K562 (cell line): ENCODE measurements around the gene TSSK2. TPM values are rescaled to one million over a fixed set of nuclear protein-coding genes. Genes with fewer than 3 reads are reported as not detected.

Experiments used
- ATAC-seq: fragments of 200-7000 bp; cut with Tn5 transposase; 3 replicates; pipeline ENCODE4 v1.9.1; 2020; ENCODE audit warnings: moderate library complexity
- BruUV-seq: library from RNA; stranded (reverse); fragments of 400-500 nt; replicated peaks from 2 replicates; lab custom pipeline; 2021; lab: Mats Ljungman, UMichigan
- CTCF ChIA-PET: fragments of 300-600 bp; formaldehyde crosslinking; extraction: SDS; loops from one replicate; lab custom pipeline; 2021; ENCODE audit warnings: low intra/inter-chr PET ratio; lab: Yijun Ruan, JAX
- POLR2A ChIA-PET: fragments of 300-600, 350-650 bp; sonication (Branson Sonifier 250); formaldehyde crosslinking; extraction: SDS; loops from one replicate; lab custom pipeline; 2021; ENCODE audit warnings: antibody characterized with exemption, inconsistent platforms; lab: Yijun Ruan, JAX
- DNase-seq, 4 experiments: peaks; one replicate each; pipeline versions ENCODE4 v3.0.0 to v3.0.0-alpha.2; 2011 to 2018; ENCODE audit warnings: low spot score in 3 of 4, mixed read lengths in 3 of 4; ENCODE audit errors: extremely low read depth in 1 of 4
- FAIRE-seq: peaks from 2 replicates; lab custom pipeline; 2011; peaks lifted over from hg19 to GRCh38; lab: Jason Lieb, UNC
- H2AFZ ChIP-seq: 2 replicates; pipeline ENCODE4 v1.6.0; 2011; ENCODE audit warnings: low read depth, low read length, control low read depth, inconsistent platforms
- H3K27ac ChIP-seq: fragments of 200-600 bp; 3 replicates; pipeline ENCODE4 v1.8.0; 2011; ENCODE audit warnings: low read depth, mild to moderate bottlenecking, control low read depth, inconsistent platforms, low read length, moderate library complexity, mixed read lengths; ENCODE audit errors: extremely low read depth
- H3K27me3 ChIP-seq, 2 experiments: fragments of 300-600 bp in 1 of 2; 2 replicates in 1 of 2; 3 replicates in 1 of 2; pipeline versions ENCODE4 v1.6.0 to v1.8.0; 2011; ENCODE audit warnings: inconsistent platforms in 2 of 2, low read length in 2 of 2, mild to moderate bottlenecking in 1 of 2, mixed read lengths in 1 of 2, moderate library complexity in 1 of 2; ENCODE audit not compliant: control insufficient read depth in 2 of 2, insufficient read depth in 2 of 2
- H3K36me3 ChIP-seq: fragments of 300-600 bp; 3 replicates; pipeline ENCODE4 v1.8.0; 2011; ENCODE audit warnings: mild to moderate bottlenecking, low read length, inconsistent platforms; ENCODE audit not compliant: control insufficient read depth, insufficient read depth
- H3K4me1 ChIP-seq, 2 experiments: fragments of 200-600 bp in 1 of 2; replicated peaks in 1 of 2; 2 replicates in 1 of 2; 3 replicates in 1 of 2; pipeline versions ENCODE4 v1.5.1 to v1.8.0; 2011; ENCODE audit warnings: inconsistent platforms in 2 of 2, low read length in 2 of 2, mild to moderate bottlenecking in 1 of 2, mixed read lengths in 1 of 2, moderate library complexity in 1 of 2; ENCODE audit not compliant: control insufficient read depth in 2 of 2, insufficient read depth in 2 of 2
- H3K4me2 ChIP-seq: 2 replicates; pipeline ENCODE4 v1.6.1; 2011; ENCODE audit warnings: low read length, control low read depth, inconsistent platforms, mixed read lengths; ENCODE audit not compliant: insufficient read depth
- H3K4me3 ChIP-seq: fragments of 200-600 bp; sonication (generic), shearing (Covaris generic); 2 replicates; pipeline ENCODE4 v1.5.1; 2016; ENCODE audit warnings: control low read depth, inconsistent platforms
- H3K79me2 ChIP-seq: fragments of 200-600 bp; 3 replicates; pipeline ENCODE4 v1.8.0; 2011; ENCODE audit warnings: low read length, inconsistent platforms; ENCODE audit not compliant: control insufficient read depth, insufficient read depth
- H3K9ac ChIP-seq, 2 experiments: 2 replicates each; pipeline versions ENCODE4 v1.6.0 to v1.6.1; 2011; ENCODE audit warnings: low read depth in 2 of 2, low read length in 2 of 2, control low read depth in 1 of 2, inconsistent platforms in 1 of 2, mild to moderate bottlenecking in 1 of 2, mixed read lengths in 1 of 2; ENCODE audit not compliant: insufficient read depth in 1 of 2
- H3K9me1 ChIP-seq: one replicate; pipeline ENCODE4 v1.6.0; 2011; ENCODE audit warnings: inconsistent platforms, mild to moderate bottlenecking, low read length, moderate library complexity; ENCODE audit not compliant: control insufficient read depth, insufficient read depth
- H3K9me3 ChIP-seq: replicated peaks from 2 replicates; pipeline ENCODE4 v1.5.1; 2011; ENCODE audit warnings: low read depth, low read length, inconsistent platforms; ENCODE audit not compliant: control insufficient read depth, insufficient read depth
- H4K20me1 ChIP-seq: replicated peaks from 2 replicates; pipeline ENCODE4 v1.6.1; 2011; ENCODE audit warnings: low read length, inconsistent platforms, mixed read lengths; ENCODE audit not compliant: control insufficient read depth, insufficient read depth
- ARID3B ChIP-seq: fragments of 250-450 bp; sonication (Bioruptor Pico); IDR thresholded peaks from 2 replicates; pipeline ENCODE4 v1.4.0; 2020; ENCODE audit warnings: borderline replicate concordance
- ESRRB ChIP-seq: fragments of 250-450 bp; sonication (Bioruptor Pico); IDR thresholded peaks from 2 replicates; pipeline ENCODE4 v1.5.0; 2020; ENCODE audit warnings: mild to moderate bottlenecking, moderate library complexity, borderline replicate concordance
- MCM7 ChIP-seq, 2 experiments: fragments of 450-650 bp; IDR thresholded peaks; 2 replicates each; pipeline ENCODE4 v1.6.1; 2016 to 2018
- PCBP2 ChIP-seq: fragments of 200-400 bp; formaldehyde crosslinking; IDR thresholded peaks from 2 replicates; pipeline ENCODE4 v1.6.1; 2018; ENCODE audit warnings: low read length, low read depth, mild to moderate bottlenecking, moderate library complexity; ENCODE audit not compliant: poor library complexity, severe bottlenecking
- POLR2B ChIP-seq: fragments of 450-650 bp; IDR thresholded peaks from 2 replicates; pipeline ENCODE4 v1.6.1; 2018; ENCODE audit warnings: low read depth; ENCODE audit not compliant: partially characterized antibody
- POLR2G ChIP-seq: fragments of 200-400 bp; formaldehyde crosslinking; IDR thresholded peaks from 2 replicates; pipeline ENCODE4 v1.6.1; 2017; ENCODE audit warnings: low read depth, mild to moderate bottlenecking, antibody characterized with exemption, low read length, moderate library complexity
- RBBP5 ChIP-seq: fragments of 200-600 bp; sonication (generic); IDR thresholded peaks from 2 replicates; pipeline ENCODE4 v1.6.1; 2012; ENCODE audit warnings: borderline replicate concordance, mild to moderate bottlenecking, low read length, control low read depth, inconsistent platforms; ENCODE audit not compliant: insufficient read depth, poor library complexity, severe bottlenecking
- RBFOX2 ChIP-seq: fragments of 200-400 bp; formaldehyde crosslinking; IDR thresholded peaks from 2 replicates; pipeline ENCODE4 v1.6.1; 2017; ENCODE audit warnings: low read depth, mild to moderate bottlenecking, low read length, moderate library complexity
- STAT5A ChIP-seq: IDR thresholded peaks from 2 replicates; pipeline ENCODE4 v1.6.1; 2012; ENCODE audit warnings: low read length, inconsistent platforms, borderline replicate concordance
- THAP12 ChIP-seq: fragments of 250-450 bp; sonication (Bioruptor Pico); IDR thresholded peaks from 2 replicates; pipeline ENCODE4 v1.9.0; 2021; ENCODE audit warnings: mild to moderate bottlenecking, inconsistent platforms
- ZBTB34 ChIP-seq: fragments of 250-450 bp; sonication (Bioruptor Pico); IDR thresholded peaks from 2 replicates; pipeline ENCODE4 v1.8.0; 2021; ENCODE audit warnings: mild to moderate bottlenecking, moderate library complexity
- ZFPM2 ChIP-seq: fragments of 250-450 bp; sonication (Bioruptor Pico); IDR thresholded peaks from 2 replicates; pipeline ENCODE4 v1.5.1; 2022; ENCODE audit warnings: mild to moderate bottlenecking
- ZNF274 ChIP-seq: IDR thresholded peaks from 2 replicates; pipeline ENCODE4 v1.6.1; 2011; ENCODE audit warnings: low read depth, mild to moderate bottlenecking, low read length, moderate library complexity, borderline replicate concordance
- WGBS: fragments of 100-300 bp; shearing (Covaris generic); methylation state at CpG from one replicate; pipeline ENCODE4 v1.1.6; 2016; ENCODE audit warnings: low coverage, mixed read lengths; ENCODE audit not compliant: insufficient coverage; ENCODE audit errors: missing lambda C conversion rate; 5-methylcytosine and 5-hydroxymethylcytosine counted together
- in situ Hi-C: fragments of 300-500 bp; cut with MboI; formaldehyde crosslinking; loops from 4 replicates; pipeline ENCODE4 v1.15.0; 2018; ENCODE audit warnings: inconsistent platforms, mixed read lengths
- intact Hi-C: fragments of 100-400 bp; cut with micrococcal nuclease; formaldehyde crosslinking; loops from 2 replicates; pipeline ENCODE4 v1.14.2; 2022
- polyA plus RNA-seq, 8 experiments: library from polyadenylated mRNA; depleted of rRNA in 4 of 8; stranded (reverse) in 5 of 8; unstranded in 3 of 8; fragments of >200 nt; fragmentation: Nextera tagmentation in 2 of 8; fragmentation: Illumina TruSeq in 1 of 8; extraction: Ambion mirVana in 2 of 8; extraction: Trizol in 1 of 8; gene quantifications; 2 replicates each; pipeline versions ENCODE4 v1.2.1 to v1.2.3, GENCODE V29; 2011 to 2014; ENCODE audit warnings: inconsistent platforms in 1 of 8, missing spikeins in 1 of 8
- total RNA-seq, 7 experiments: library from RNA; depleted of rRNA in 6 of 7; stranded (reverse); fragments of >200 nt in 6 of 7; fragmentation: Illumina TruSeq in 2 of 7; extraction: Trizol in 2 of 7; gene quantifications; 2 replicates each; pipeline versions ENCODE4 v1.2.1 to v1.2.3, GENCODE V29; 2011 to 2021; ENCODE audit warnings: low replicate concordance in 1 of 7

Gene TSSK2
- total and polyA plus RNA-seq, 9 of the 15 experiments (the other 6 are each of a cell fraction or from before 2014, with no cell fraction given) = 0.04 TPM; not detected in 8

GRCh38 chr22:19128946-19129727, 2.0 kb upstream of the TSSK2 start (continued):
- TF ChIP-seq ZFPM2 (CRISPR knock-in tag) = no peak
- TF ChIP-seq, all 486 proteins: peak for 10

- Histone ChIP-seq H3K36me3 (peaks cover 36% of the 10 kb centered on the region; the same call in 2 of the 3 replicates), H3K79me2 (no peaks in the 10 kb centered on the region), H3K9me1 (peaks cover 11% of the 10 kb centered on the region), H2AFZ (no peak overlapping the region), H3K27me3 (peaks cover 13 to 24% of the 10 kb centered on the region in 2 experiments; a peak in 4 of 5 replicates), H4K20me1 (peaks cover 21% of the 10 kb centered on the region; the same call in 1 of the 2 replicates), H3K27ac (no peak overlapping the region), H3K9ac (peak overlapping the region in 1 of 2 experiments; percentile 39; a peak in 2 of 4 replicates), H3K4me3 (no peak overlapping the region), H3K4me1 (peaks cover 0 to 46% of the 10 kb centered on the region in 2 experiments; a peak in 2 of 5 replicates), H3K4me2 (no peak overlapping the region), H3K9me3 (no peaks in the 10 kb centered on the region)
- intact Hi-C loops = loop anchor here (10.0 kb wide), 2 partner anchors 55 to 495 kb away; no protein-coding TSS in a partner anchor
- WGBS = 50% methylated on average over 8 of the region's 8 CpGs
- no peak for TF ChIP-seq PCBP2
- no peak for TF ChIP-seq STAT5A
- TF ChIP-seq ARID3B (CRISPR knock-in tag) = peak; percentile 77; the same call in 1 of the 2 replicates
- TF ChIP-seq ESRRB (CRISPR knock-in tag) = no peak
- TF ChIP-seq THAP12 (CRISPR knock-in tag) = 0 out of 2 replicates have a peak, but pooled peaks have one; percentile 11
- no peak for TF ChIP-seq ZBTB34 (CRISPR knock-in tag)
- TF ChIP-seq RBFOX2 = 0 out of 2 replicates have a peak, but pooled peaks have one; percentile 16
- TF ChIP-seq POLR2B = no peak
- TF ChIP-seq RBBP5 = peak; percentile 14
- no peak for TF ChIP-seq MCM7 (IDR thresholded peaks at IDR 0.05)
- peak; percentile 47; the same call in 1 of the 2 replicates for TF ChIP-seq POLR2G
- TF ChIP-seq ZNF274 = no peak
- ATAC-seq = no peak
- in situ Hi-C loops = no loop called here
- CTCF ChIA-PET = no interaction called here
- POLR2A ChIA-PET = interaction anchor here (0.6 to 4.4 kb wide), 7 partner anchors 14 to 690 kb away, joined by 3 to 38 read pairs (median 4); partner anchors contain the start of gene ESS2
- BruUV-seq = no TSS peak
- DNase-seq = no peak
- no peak for FAIRE-seq
Measured at GRCh38 chr22:19129871-19130270, 1.2 kb upstream of the TSSK2 start.
